ENCODE measurements around the gene RPL27A.

The RPL27A gene

DNA sequence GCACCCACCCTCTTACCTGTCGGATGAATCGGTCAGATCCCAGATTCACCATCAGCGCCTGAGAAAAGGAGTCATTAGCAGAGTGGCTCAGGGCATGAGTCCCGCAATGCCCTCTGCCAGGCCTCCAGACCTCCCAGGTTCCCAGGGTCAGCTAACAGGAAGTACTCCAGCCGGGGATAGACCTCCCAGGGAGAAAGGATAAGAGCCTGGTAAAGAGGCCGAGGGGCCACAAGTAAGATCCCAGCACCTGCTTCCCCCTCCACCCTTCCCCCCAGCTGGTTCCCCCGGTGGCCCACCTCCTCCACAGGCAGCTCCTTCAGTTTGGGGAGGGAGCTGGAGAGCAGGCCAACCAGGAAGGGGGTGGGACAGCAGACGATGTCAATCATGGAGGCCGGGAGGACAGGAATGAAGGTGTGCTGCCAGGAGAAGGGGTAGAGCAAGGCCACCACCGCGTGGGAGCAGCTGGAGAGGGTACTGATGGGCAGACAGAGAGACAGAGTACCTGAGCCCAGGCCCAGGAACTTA lies 16.4 kb downstream of the RPL27A start:
- no peak for DNase-seq (ENCODE audit: low spot score)

GRCh38 chr11:8699903-8700302 lies 17.3 kb downstream of the RPL27A start:
- Mint-ChIP-seq H3K4me1 (ENCODE audit: low read depth) (no peaks in the 10 kb centered on the region), H3K4me3 (no peak overlapping the region), H3K27me3 (ENCODE audit: low read depth) (no peaks in the 10 kb centered on the region), H3K9me3 (no peaks in the 10 kb centered on the region), H3K36me3 (ENCODE audit: low read depth) (no peaks in the 10 kb centered on the region), H3K27ac (no peak overlapping the region)
- DNase-seq (ENCODE audit: low spot score) = no peak

More for the DNA sequence above, 16.4 kb downstream of the RPL27A start:
- H3K27ac Mint-ChIP-seq = no peak overlapping the region
- H3K36me3 Mint-ChIP-seq (ENCODE audit: low read depth) = no peaks in the 10 kb centered on the region
- no peaks in the 10 kb centered on the region for H3K4me1 Mint-ChIP-seq (ENCODE audit: low read depth)
- H3K27me3 Mint-ChIP-seq (ENCODE audit: low read depth) = no peaks in the 10 kb centered on the region
- H3K4me3 Mint-ChIP-seq = no peak overlapping the region
- H3K9me3 Mint-ChIP-seq = no peaks in the 10 kb centered on the region

DNA sequence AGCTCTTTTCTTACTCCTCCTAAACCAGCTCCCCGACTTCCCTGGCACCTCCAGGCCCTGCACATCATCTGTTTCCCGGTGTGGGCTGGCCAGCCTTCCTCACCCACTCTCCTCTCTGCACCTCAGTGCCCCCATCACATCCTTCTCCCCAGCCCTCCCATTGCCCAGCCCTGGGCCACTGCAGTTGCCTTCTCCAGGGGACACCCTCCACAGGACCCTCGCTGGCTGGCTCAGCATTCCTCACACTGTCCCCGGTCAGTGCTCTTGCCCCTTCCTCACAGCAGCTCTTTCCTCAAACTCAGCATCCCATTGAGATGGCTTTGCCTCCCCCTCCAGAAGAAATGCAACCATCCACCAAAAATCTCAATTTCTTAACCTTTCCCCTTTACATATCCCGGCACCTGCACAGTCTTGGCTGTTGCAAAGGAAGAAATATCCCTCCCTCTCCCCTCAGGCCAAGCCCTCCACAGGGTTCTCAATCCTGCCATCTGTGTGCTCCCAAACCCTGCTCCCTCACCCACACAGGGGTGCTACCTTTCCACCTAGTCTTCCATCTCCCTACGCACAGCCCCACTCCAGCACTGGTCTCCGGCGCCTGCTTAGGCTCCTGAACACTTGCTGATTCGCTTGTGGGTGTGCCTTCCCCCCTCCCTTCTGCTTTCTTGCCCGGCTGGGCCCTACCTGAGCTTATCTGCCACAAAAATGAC lies 19.5 kb downstream of the RPL27A start:
- no peak for DNase-seq (ENCODE audit: low spot score)
- no peaks in the 10 kb centered on the region for H3K9me3 Mint-ChIP-seq
- no peak overlapping the region for H3K27ac Mint-ChIP-seq
- H3K36me3 Mint-ChIP-seq (ENCODE audit: low read depth) = no peaks in the 10 kb centered on the region
- H3K27me3 Mint-ChIP-seq (ENCODE audit: low read depth) = no peaks in the 10 kb centered on the region
- H3K4me3 Mint-ChIP-seq = no peak overlapping the region
- no peaks in the 10 kb centered on the region for H3K4me1 Mint-ChIP-seq (ENCODE audit: low read depth)

- Mint-ChIP-seq H3K9me3 (no peaks in the 10 kb centered on the region), H3K4me3 (no peak overlapping the region), H3K36me3 (ENCODE audit: low read depth) (no peaks in the 10 kb centered on the region), H3K4me1 (ENCODE audit: low read depth) (no peaks in the 10 kb centered on the region), H3K27ac (no peak overlapping the region), H3K27me3 (ENCODE audit: low read depth) (no peaks in the 10 kb centered on the region)
- DNase-seq (ENCODE audit: low spot score) = no peak
These were observed 20.0 kb downstream of the RPL27A start for GRCh38 chr11:8702598-8702915.

DNA sequence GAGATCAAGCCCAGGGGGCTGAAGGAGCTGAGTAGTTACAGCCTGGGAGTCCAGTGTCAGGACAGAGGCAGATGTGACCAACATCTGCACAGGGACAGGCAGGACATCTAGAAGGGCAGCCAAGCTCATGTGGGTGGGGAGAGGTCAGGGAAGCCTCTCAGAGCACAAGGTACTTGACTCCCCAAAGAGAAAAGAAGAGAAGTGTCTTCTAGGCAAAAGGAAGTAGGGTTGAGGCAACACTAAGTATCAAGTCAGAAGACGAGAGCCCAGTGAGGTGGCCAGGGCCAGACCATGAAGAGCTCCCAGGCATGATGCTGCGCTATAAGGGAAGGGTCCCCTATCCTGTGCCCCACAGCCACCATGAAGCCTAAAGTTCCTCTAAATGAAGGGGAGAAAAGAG lies 21.5 kb downstream of the RPL27A start:
- H3K27ac Mint-ChIP-seq = no peak overlapping the region
- no peak overlapping the region for H3K4me3 Mint-ChIP-seq
- no peaks in the 10 kb centered on the region for H3K9me3 Mint-ChIP-seq
- no peaks in the 10 kb centered on the region for H3K27me3 Mint-ChIP-seq (ENCODE audit: low read depth)
- no peaks in the 10 kb centered on the region for H3K36me3 Mint-ChIP-seq (ENCODE audit: low read depth)
- DNase-seq (ENCODE audit: low spot score) = no peak
- H3K4me1 Mint-ChIP-seq (ENCODE audit: low read depth) = no peaks in the 10 kb centered on the region

GRCh38 chr11:8705146-8705545 lies 22.6 kb downstream of the RPL27A start:
- Mint-ChIP-seq H3K27ac (no peak overlapping the region), H3K4me3 (no peak overlapping the region)

GRCh38 chr11:8706673-8707432 lies 24.3 kb downstream of the RPL27A start:
- no peak overlapping the region for H3K4me3 Mint-ChIP-seq
- no peak overlapping the region for H3K27ac Mint-ChIP-seq
- no peaks in the 10 kb centered on the region for H3K9me3 Mint-ChIP-seq
- no peak for DNase-seq (ENCODE audit: low spot score)
- H3K4me1 Mint-ChIP-seq (ENCODE audit: low read depth) = no peaks in the 10 kb centered on the region
- H3K36me3 Mint-ChIP-seq (ENCODE audit: low read depth) = no peaks in the 10 kb centered on the region
- H3K27me3 Mint-ChIP-seq (ENCODE audit: low read depth) = no peaks in the 10 kb centered on the region

More at GRCh38 chr11:8705146-8705545, 22.6 kb downstream of the RPL27A start:
- H3K4me1 Mint-ChIP-seq (ENCODE audit: low read depth) = no peaks in the 10 kb centered on the region
- H3K36me3 Mint-ChIP-seq (ENCODE audit: low read depth) = no peaks in the 10 kb centered on the region
- H3K27me3 Mint-ChIP-seq (ENCODE audit: low read depth) = no peaks in the 10 kb centered on the region
- no peaks in the 10 kb centered on the region for H3K9me3 Mint-ChIP-seq
- DNase-seq (ENCODE audit: low spot score) = no peak

GRCh38 chr11:8707541-8708191 lies 25.1 kb downstream of the RPL27A start:
- DNase-seq (ENCODE audit: low spot score) = no peak
- Mint-ChIP-seq H3K9me3 (no peaks in the 10 kb centered on the region), H3K27me3 (ENCODE audit: low read depth) (no peaks in the 10 kb centered on the region), H3K27ac (no peak overlapping the region), H3K36me3 (ENCODE audit: low read depth) (no peaks in the 10 kb centered on the region), H3K4me3 (no peak overlapping the region), H3K4me1 (ENCODE audit: low read depth) (no peaks in the 10 kb centered on the region)

DNA sequence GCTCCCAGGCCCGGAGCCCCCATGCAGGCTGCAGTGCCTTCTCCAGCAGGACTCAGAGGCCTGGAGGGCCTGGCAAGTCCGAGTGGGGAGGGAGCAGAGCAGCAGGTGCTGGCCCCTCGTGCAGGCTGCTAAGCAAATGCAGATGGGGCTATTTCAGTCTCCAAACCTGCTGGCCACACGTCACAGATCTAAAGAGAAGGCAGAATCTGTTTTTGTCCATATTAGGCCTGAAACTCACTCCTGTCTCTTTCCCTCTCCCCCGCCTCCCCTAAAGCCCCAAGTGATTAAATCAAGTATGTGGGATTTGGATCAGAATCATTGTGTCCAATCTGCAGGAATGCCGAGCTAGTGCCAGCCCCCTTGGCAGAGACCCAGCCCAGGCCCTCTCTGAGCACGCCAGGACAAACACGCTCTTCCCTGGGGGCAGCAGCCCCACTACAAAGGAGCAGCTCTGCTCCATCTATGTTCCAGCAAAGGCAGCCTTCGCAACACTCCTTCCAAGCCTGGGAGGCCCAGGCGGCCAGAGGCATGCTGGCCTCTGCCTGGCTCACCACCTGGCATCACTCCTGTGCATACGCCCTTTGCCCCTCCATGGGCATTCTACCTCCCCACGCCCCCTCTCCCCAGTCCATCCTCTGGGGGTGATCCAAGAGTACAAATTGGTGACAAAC lies 26.5 kb downstream of the RPL27A start:
- no peak overlapping the region for H3K27ac Mint-ChIP-seq
- no peaks in the 10 kb centered on the region for H3K4me1 Mint-ChIP-seq (ENCODE audit: low read depth)
- no peaks in the 10 kb centered on the region for H3K9me3 Mint-ChIP-seq
- no peaks in the 10 kb centered on the region for H3K27me3 Mint-ChIP-seq (ENCODE audit: low read depth)
- no peaks in the 10 kb centered on the region for H3K36me3 Mint-ChIP-seq (ENCODE audit: low read depth)
- DNase-seq (ENCODE audit: low spot score) = no peak
- no peak overlapping the region for H3K4me3 Mint-ChIP-seq

DNA sequence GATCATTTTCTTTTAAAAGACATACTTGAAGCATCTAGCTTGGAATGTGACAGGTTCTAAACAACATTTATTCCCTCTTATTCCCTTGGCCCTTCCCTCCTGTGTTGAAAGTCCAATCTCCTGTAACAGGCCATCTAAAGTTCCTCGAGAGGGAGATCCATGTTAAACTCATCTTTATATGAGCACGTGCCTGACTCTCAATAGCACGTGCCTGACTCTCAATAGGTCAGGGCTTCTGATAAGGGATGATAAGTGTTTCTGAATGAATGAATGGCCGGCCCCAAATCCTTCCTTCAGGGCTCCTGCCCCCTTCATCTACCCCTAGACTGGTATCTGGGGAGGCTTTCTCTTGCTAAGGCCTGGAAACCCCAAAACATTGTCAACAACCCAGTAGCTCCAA lies 27.2 kb downstream of the RPL27A start:
- H3K9me3 Mint-ChIP-seq = no peaks in the 10 kb centered on the region
- no peak overlapping the region for H3K4me3 Mint-ChIP-seq
- no peak overlapping the region for H3K27ac Mint-ChIP-seq
- no peak for DNase-seq (ENCODE audit: low spot score)
- H3K36me3 Mint-ChIP-seq (ENCODE audit: low read depth) = no peaks in the 10 kb centered on the region
- no peaks in the 10 kb centered on the region for H3K4me1 Mint-ChIP-seq (ENCODE audit: low read depth)
- H3K27me3 Mint-ChIP-seq (ENCODE audit: low read depth) = no peaks in the 10 kb centered on the region

DNA sequence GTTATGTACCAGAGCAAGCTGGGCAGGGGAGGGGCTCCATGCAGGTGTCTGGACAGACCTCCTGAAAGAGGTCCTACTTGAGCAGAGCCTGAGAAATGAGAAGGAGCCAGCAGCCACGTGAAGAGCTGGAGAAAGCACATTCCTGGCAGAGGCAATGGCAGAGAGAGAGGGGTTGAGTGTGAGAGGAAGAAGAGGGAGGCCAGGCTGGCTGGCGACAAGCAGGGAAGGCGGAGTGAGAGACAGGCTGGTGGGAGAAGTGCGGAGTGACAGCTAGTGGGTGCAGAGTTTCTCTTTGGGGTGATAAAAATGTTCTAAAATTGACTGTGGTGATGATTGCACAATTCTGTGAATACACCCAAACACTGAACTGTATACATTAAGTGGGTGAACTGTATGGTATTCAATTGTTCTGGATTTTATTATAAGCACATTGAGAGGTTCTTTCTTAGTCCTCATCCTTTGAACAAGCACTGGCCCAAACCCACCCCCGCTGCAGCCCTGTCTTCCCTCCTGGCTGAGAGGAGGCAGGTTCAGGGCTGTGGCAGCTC lies 29.4 kb downstream of the RPL27A start:
- no peaks in the 10 kb centered on the region for H3K4me1 Mint-ChIP-seq (ENCODE audit: low read depth)
- DNase-seq (ENCODE audit: low spot score) = no peak
- H3K27me3 Mint-ChIP-seq (ENCODE audit: low read depth) = no peaks in the 10 kb centered on the region
- H3K36me3 Mint-ChIP-seq (ENCODE audit: low read depth) = no peaks in the 10 kb centered on the region
- no peaks in the 10 kb centered on the region for H3K9me3 Mint-ChIP-seq
- no peak overlapping the region for H3K27ac Mint-ChIP-seq
- H3K4me3 Mint-ChIP-seq = no peak overlapping the region

- Mint-ChIP-seq H3K9me3 (no peaks in the 10 kb centered on the region), H3K36me3 (ENCODE audit: low read depth) (no peaks in the 10 kb centered on the region), H3K27ac (no peak overlapping the region), H3K4me1 (ENCODE audit: low read depth) (no peaks in the 10 kb centered on the region), H3K4me3 (no peak overlapping the region), H3K27me3 (ENCODE audit: low read depth) (no peaks in the 10 kb centered on the region)
- DNase-seq (ENCODE audit: low spot score) = no peak
These were observed 29.9 kb downstream of the RPL27A start for GRCh38 chr11:8712506-8712905.

- peaks cover 2% of the 10 kb centered on the region for H3K4me1 Mint-ChIP-seq (ENCODE audit: low read depth)
- no peaks in the 10 kb centered on the region for H3K36me3 Mint-ChIP-seq (ENCODE audit: low read depth)
- no peak overlapping the region for H3K4me3 Mint-ChIP-seq
- DNase-seq (ENCODE audit: low spot score) = no peak
- no peaks in the 10 kb centered on the region for H3K9me3 Mint-ChIP-seq
- H3K27ac Mint-ChIP-seq = no peak overlapping the region
- no peaks in the 10 kb centered on the region for H3K27me3 Mint-ChIP-seq (ENCODE audit: low read depth)
These were observed 31.3 kb downstream of the RPL27A start for GRCh38 chr11:8713760-8714454.
